HG03196 (cell line): ENCODE data around the gene HCST.
A peak's percentile ranks its signal among the peaks of the same experiment; 100 is the strongest.
"Not testable (repeated sequence)": the region's sequence is repeated elsewhere in the genome, so short reads cannot be mapped to it uniquely, and the experiment has no call there.

Source experiments
- ATAC-seq: cut with Tn5 transposase; IDR thresholded peaks from one replicate; pipeline ENCODE4 v1.9.1; 2021; ENCODE audit not compliant: unreplicated experiment

The HCST gene

GRCh38 chr19:35879068-35879467 lies 23.3 kb upstream of the HCST start:
- ATAC-seq: no peak

GRCh38 chr19:35879770-35880317 lies 22.5 kb upstream of the HCST start:
- no peak for ATAC-seq

- no peak for ATAC-seq
Observed at GRCh38 chr19:35882114-35882832, 20.1 kb upstream of the HCST start.

- ATAC-seq: no peak
Observed at GRCh38 chr19:35883882-35884281, 18.4 kb upstream of the HCST start.

GRCh38 chr19:35885225-35885738 lies 17.0 kb upstream of the HCST start:
- no peak for ATAC-seq

GRCh38 chr19:35885904-35886303 lies 16.4 kb upstream of the HCST start:
- ATAC-seq: no peak

- ATAC-seq: no peak
Observed at GRCh38 chr19:35887197-35887596, 15.1 kb upstream of the HCST start.

GRCh38 chr19:35888398-35888797 lies 13.9 kb upstream of the HCST start:
- no peak for ATAC-seq

GRCh38 chr19:35889370-35890112 lies 12.8 kb upstream of the HCST start:
- no peak for ATAC-seq

- ATAC-seq: no peak
Observed at GRCh38 chr19:35890113-35890650, 12.1 kb upstream of the HCST start.

GRCh38 chr19:35891819-35892218 lies 10.5 kb upstream of the HCST start:
- ATAC-seq: not testable (repeated sequence)

GRCh38 chr19:35894342-35894741 lies 8.0 kb upstream of the HCST start:
- no peak for ATAC-seq

- no peak for ATAC-seq
Observed at GRCh38 chr19:35895911-35896642, 6.3 kb upstream of the HCST start.

- no peak for ATAC-seq
Observed at GRCh38 chr19:35896643-35897040, 5.7 kb upstream of the HCST start.

GRCh38 chr19:35897706-35898451 lies 4.5 kb upstream of the HCST start:
- ATAC-seq: no peak

- ATAC-seq: no peak
Observed at GRCh38 chr19:35898499-35898809, 3.9 kb upstream of the HCST start.

- ATAC-seq: peak; percentile 39
Observed at GRCh38 chr19:35899547-35900214, 2.6 kb upstream of the HCST start.

- ATAC-seq: no peak
Observed at GRCh38 chr19:35901055-35901644, 1.2 kb upstream of the HCST start.

GRCh38 chr19:35902870-35903475 lies 644 bp downstream of the HCST start:
- no peak for ATAC-seq
